ENCODE results near the gene PC.

PC gene

GRCh38 chr11:66974724-66975404 is 16.7 kb upstream of the PC start, which contains the start of gene C11orf86:
C11orf86 (plus strand) TSS chr11:66975304; CDS start chr11:66975363, 59 bp downstream.
- TF ChIP-seq CTCF (IDR thresholded peaks at IDR 0.05; ENCODE audit: low read depth, low read length) = no peak
- in situ Hi-C loops (cut with HindIII; ENCODE audit: low sequenced_read_pairs) = no loop called here
- H3K4me3 ChIP-seq (ENCODE audit: low read depth, low read length) = no peak within 1 kb of the TSS
- no peak for DNase-seq (ENCODE audit: low read depth, low spot score)

- H3K4me3 ChIP-seq (ENCODE audit: low read depth, low read length) = no peak overlapping the region
- TF ChIP-seq CTCF (IDR thresholded peaks at IDR 0.05; ENCODE audit: low read depth, low read length) = no peak
- in situ Hi-C loops (cut with HindIII; ENCODE audit: low sequenced_read_pairs) = no loop called here
- no peak for DNase-seq (ENCODE audit: low read depth, low spot score)
These were observed 15.9 kb upstream of the PC start for GRCh38 chr11:66973956-66974580.

- H3K4me3 ChIP-seq (ENCODE audit: low read depth, low read length) = no peak overlapping the region
- no peak for TF ChIP-seq CTCF (IDR thresholded peaks at IDR 0.05; ENCODE audit: low read depth, low read length)
- DNase-seq (ENCODE audit: low read depth, low spot score) = no peak
- in situ Hi-C loops (cut with HindIII; ENCODE audit: low sequenced_read_pairs) = no loop called here
These were observed 13.3 kb upstream of the PC start for GRCh38 chr11:66971488-66971887.

- no peak for TF ChIP-seq CTCF (IDR thresholded peaks at IDR 0.05; ENCODE audit: low read depth, low read length)
- in situ Hi-C loops (cut with HindIII; ENCODE audit: low sequenced_read_pairs) = no loop called here
- no peak overlapping the region for H3K4me3 ChIP-seq (ENCODE audit: low read depth, low read length)
- peak; percentile 100 for DNase-seq (ENCODE audit: low read depth, low spot score)
These were observed 12.7 kb upstream of the PC start for GRCh38 chr11:66970807-66971442.

- in situ Hi-C loops (cut with HindIII; ENCODE audit: low sequenced_read_pairs) = no loop called here
- no peak for TF ChIP-seq CTCF (IDR thresholded peaks at IDR 0.05; ENCODE audit: low read depth, low read length)
These were observed 12.2 kb upstream of the PC start for GRCh38 chr11:66970371-66970806.

GRCh38 chr11:66969584-66970225 is 11.5 kb upstream of the PC start:
- in situ Hi-C loops (cut with HindIII; ENCODE audit: low sequenced_read_pairs) = no loop called here
- TF ChIP-seq CTCF (IDR thresholded peaks at IDR 0.05; ENCODE audit: low read depth, low read length) = no peak
- H3K4me3 ChIP-seq (ENCODE audit: low read depth, low read length) = no peak overlapping the region
- DNase-seq (ENCODE audit: low read depth, low spot score) = peak; percentile 89

More at GRCh38 chr11:66970371-66970806, 12.2 kb upstream of the PC start:
- no peak overlapping the region for H3K4me3 ChIP-seq (ENCODE audit: low read depth, low read length)
- DNase-seq (ENCODE audit: low read depth, low spot score) = no peak
